ENCODE measurements around the gene SMCO2.
A peak's percentile ranks its signal among the peaks of the same experiment; 100 is the strongest.

SMCO2 gene

GRCh38 chr12:27400856-27401354, 45.6 kb upstream of the SMCO2 start:
- no peak for TF ChIP-seq YY1 (IDR thresholded peaks at IDR 0.05; ENCODE audit: low read depth)
- TF ChIP-seq MAX (IDR thresholded peaks at IDR 0.05) = no peak
- TF ChIP-seq NFIC (IDR thresholded peaks at IDR 0.05) = no peak
- no peak for TF ChIP-seq TEAD4 (IDR thresholded peaks at IDR 0.05)
- no peak for TF ChIP-seq FOXM1 (IDR thresholded peaks at IDR 0.05; ENCODE audit: borderline replicate concordance, low read depth)
- TF ChIP-seq EP300 (IDR thresholded peaks at IDR 0.05; ENCODE audit: borderline replicate concordance) = no peak
- no peak for TF ChIP-seq CEBPB (IDR thresholded peaks at IDR 0.05)
- TF ChIP-seq ZBTB7A (IDR thresholded peaks at IDR 0.05; ENCODE audit: low read depth) = no peak
- TF ChIP-seq EGR1 (IDR thresholded peaks at IDR 0.05) = no peak
- no peak for TF ChIP-seq REST (IDR thresholded peaks at IDR 0.05; ENCODE audit: low read depth)
- TF ChIP-seq USF1 (IDR thresholded peaks at IDR 0.05) = no peak
- no peak for TF ChIP-seq RAD21 (IDR thresholded peaks at IDR 0.05; ENCODE audit: low read depth)
- no peak for TF ChIP-seq CREB1 (IDR thresholded peaks at IDR 0.05; ENCODE audit: low read depth)
- TF ChIP-seq TCF12 (IDR thresholded peaks at IDR 0.05; ENCODE audit: low read depth) = no peak
- no peak for TF ChIP-seq TAF1 (IDR thresholded peaks at IDR 0.05; ENCODE audit: low read depth)

- TF ChIP-seq EGR1 (IDR thresholded peaks at IDR 0.05) = no peak
- TF ChIP-seq ZBTB7A (IDR thresholded peaks at IDR 0.05; ENCODE audit: low read depth) = no peak
- TF ChIP-seq REST (IDR thresholded peaks at IDR 0.05; ENCODE audit: low read depth) = no peak
- TF ChIP-seq TCF12 (IDR thresholded peaks at IDR 0.05; ENCODE audit: low read depth) = no peak
- no peak for TF ChIP-seq FOXM1 (IDR thresholded peaks at IDR 0.05; ENCODE audit: borderline replicate concordance, low read depth)
- no peak for TF ChIP-seq EP300 (IDR thresholded peaks at IDR 0.05; ENCODE audit: borderline replicate concordance)
- TF ChIP-seq USF1 (IDR thresholded peaks at IDR 0.05) = no peak
- no peak for TF ChIP-seq TEAD4 (IDR thresholded peaks at IDR 0.05)
- no peak for TF ChIP-seq CREB1 (IDR thresholded peaks at IDR 0.05; ENCODE audit: low read depth)
- TF ChIP-seq NFIC (IDR thresholded peaks at IDR 0.05) = no peak
- no peak for TF ChIP-seq MAX (IDR thresholded peaks at IDR 0.05)
- no peak for TF ChIP-seq YY1 (IDR thresholded peaks at IDR 0.05; ENCODE audit: low read depth)
- no peak for TF ChIP-seq RAD21 (IDR thresholded peaks at IDR 0.05; ENCODE audit: low read depth)
- no peak for TF ChIP-seq TAF1 (IDR thresholded peaks at IDR 0.05; ENCODE audit: low read depth)
- no peak for TF ChIP-seq CEBPB (IDR thresholded peaks at IDR 0.05)
Observed at GRCh38 chr12:27412047-27412446, 34.5 kb upstream of the SMCO2 start.

GRCh38 chr12:27422697-27423096, 23.8 kb upstream of the SMCO2 start:
- TF ChIP-seq ZBTB7A (IDR thresholded peaks at IDR 0.05; ENCODE audit: low read depth) (no peak), EGR1 (IDR thresholded peaks at IDR 0.05) (no peak), RAD21 (IDR thresholded peaks at IDR 0.05; ENCODE audit: low read depth) (peak; percentile 23; the same call in 1 of the 2 replicates), REST (IDR thresholded peaks at IDR 0.05; ENCODE audit: low read depth) (no peak)

- TF ChIP-seq CREB1 (IDR thresholded peaks at IDR 0.05; ENCODE audit: low read depth) (no peak), RAD21 (IDR thresholded peaks at IDR 0.05; ENCODE audit: low read depth) (peak; percentile 65)
Observed at GRCh38 chr12:27424631-27425230, 21.8 kb upstream of the SMCO2 start.

- TF ChIP-seq CEBPB (IDR thresholded peaks at IDR 0.05) (no peak), TCF12 (IDR thresholded peaks at IDR 0.05; ENCODE audit: low read depth) (no peak), USF1 (IDR thresholded peaks at IDR 0.05) (no peak), RAD21 (IDR thresholded peaks at IDR 0.05; ENCODE audit: low read depth) (no peak), TAF1 (IDR thresholded peaks at IDR 0.05; ENCODE audit: low read depth) (no peak), FOXM1 (IDR thresholded peaks at IDR 0.05; ENCODE audit: borderline replicate concordance, low read depth) (no peak), TEAD4 (IDR thresholded peaks at IDR 0.05) (no peak)
Observed at GRCh38 chr12:27425306-27425705, 21.2 kb upstream of the SMCO2 start.
